ENCODE results near the gene TALDO1.

The TALDO1 gene

DNA sequence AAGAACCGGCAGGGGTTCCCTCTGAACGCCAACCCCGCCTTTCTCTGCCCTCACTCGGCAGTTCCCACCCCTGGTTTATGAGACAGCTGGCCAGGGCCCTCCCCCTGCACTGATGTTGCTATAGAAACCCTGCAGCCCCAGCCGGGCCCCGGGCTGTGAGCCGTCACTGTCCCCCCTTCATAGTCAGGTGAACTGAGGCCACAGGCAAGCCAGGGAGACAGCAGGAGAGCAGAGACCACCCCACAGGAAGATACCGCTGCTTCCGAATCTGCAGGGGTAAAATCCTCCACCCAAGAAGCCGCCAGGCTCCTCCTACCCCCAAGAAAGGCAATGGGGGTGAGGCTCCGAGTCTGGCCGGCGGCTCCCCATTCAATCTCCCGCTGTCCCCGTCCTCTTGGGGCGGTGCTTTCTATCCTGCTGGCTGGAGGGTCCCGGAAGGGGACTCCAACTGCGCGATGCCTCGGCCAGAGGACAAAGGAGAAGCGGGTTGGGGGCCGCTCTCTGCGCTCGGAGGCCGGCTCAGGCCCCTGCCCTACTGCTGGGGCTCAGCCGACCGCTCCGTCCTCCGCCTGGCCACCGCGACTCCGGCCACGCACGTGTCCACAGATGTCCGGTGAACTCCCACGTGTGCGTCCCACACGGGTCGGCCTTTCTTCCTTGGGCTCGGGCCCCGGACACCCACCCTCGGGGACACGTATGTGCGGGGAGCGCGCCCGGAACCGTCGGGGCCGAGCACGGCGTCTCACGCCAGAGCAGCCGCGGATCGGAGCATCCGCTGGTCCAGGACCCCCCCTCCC is 50.2 kb downstream of the TALDO1 start:
- FAIRE-seq (peak; percentile 94), DNase-seq (ENCODE audit: insufficient read length, low spot score) (peak; percentile 91)

DNA sequence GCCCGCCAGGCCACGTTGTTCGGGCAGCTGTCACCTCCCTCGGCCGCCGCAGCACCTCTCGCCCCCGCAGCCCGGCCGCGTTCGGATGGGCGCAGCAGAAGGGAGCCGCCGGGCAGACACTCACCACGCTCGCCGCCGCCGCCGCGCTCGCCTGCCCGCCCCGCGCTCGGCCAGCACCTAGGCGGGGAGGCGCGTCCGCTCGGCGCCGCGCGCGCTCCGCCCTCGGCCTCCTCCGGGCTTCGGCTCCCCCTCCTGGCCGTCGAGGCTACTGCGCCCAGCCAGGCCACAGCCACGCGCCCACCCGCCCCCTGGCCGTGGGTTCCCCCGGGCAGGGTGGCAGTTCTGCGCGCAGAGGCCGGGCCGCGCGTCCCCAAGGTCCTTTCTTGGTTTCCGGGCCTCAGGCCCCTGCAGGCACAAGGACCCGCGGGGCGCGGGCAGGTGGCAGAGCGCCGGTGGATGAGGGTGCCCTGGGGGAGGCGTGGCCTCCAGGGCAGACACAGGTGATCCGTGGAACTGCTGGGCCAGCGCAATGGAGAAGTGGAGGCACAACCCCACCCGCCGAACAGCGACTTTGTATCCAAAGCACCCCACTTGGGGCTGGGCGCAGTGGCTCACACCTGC is 50.9 kb downstream of the TALDO1 start, which contains the start of gene SLC25A22:
Gene SLC25A22 (minus strand): TSS at position 189 of the 621 bp plus-strand sequence. CDS start 3,275 bp downstream, outside the sequence.
- DNase-seq (ENCODE audit: insufficient read length, low spot score): peak; percentile 97
- peak; percentile 93 for FAIRE-seq

DNA sequence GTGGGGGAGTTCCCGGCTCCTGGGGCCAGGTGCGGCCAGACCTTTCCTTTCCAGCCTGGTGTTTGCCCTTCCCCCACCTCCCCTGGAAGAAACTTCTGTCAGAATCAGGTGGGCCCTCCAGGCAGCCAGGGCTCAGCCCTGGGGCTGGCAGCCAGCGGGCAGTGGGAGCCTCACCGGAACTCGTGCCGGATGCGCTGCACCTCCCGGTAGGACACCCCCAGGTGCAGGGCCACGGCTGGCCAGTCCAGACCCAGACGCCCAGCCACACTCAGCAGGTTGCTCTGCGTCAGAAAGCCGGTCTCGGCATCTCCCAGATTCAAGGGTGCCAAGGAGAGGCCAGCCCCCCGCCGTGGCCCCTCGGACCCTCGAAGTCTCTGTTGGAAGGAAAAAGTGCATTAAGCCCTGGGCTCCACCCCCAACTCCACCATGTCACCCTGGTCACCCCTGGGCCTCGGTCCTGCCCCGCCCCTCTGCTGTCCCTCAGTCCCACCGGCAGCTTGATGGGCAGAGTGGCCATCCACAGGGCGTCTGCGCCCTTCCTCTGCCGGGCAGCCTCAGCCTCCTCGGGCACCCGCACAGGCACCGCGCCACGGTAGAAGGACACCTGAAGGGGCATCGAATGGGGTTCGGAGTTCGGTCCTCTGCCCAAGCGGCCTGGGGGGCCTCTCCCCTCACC is 52.5 kb downstream of the TALDO1 start:
- no peak for DNase-seq (ENCODE audit: insufficient read length, low spot score)
- no peak for FAIRE-seq

DNA sequence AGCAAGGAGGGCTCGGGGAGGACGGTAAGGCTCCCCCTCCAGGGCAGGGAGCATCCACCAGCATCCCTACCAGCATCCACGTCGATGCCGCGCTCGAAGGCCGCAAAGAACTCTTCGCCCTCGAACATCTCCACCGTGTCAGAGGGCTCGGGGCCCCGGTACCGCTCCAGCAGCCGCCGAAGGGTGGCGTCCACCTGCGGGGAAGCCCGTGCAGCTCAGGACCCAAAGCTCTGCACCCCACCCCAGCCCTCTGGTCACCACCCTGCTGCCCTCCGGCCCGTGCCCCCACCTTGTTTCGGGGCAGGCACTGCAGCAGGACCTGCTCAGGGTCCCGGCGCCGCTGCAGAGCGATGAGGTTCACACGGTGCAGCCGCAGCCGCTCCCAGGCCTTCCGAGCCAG is 53.2 kb downstream of the TALDO1 start:
- DNase-seq (ENCODE audit: insufficient read length, low spot score) (no peak), FAIRE-seq (no peak)

DNA sequence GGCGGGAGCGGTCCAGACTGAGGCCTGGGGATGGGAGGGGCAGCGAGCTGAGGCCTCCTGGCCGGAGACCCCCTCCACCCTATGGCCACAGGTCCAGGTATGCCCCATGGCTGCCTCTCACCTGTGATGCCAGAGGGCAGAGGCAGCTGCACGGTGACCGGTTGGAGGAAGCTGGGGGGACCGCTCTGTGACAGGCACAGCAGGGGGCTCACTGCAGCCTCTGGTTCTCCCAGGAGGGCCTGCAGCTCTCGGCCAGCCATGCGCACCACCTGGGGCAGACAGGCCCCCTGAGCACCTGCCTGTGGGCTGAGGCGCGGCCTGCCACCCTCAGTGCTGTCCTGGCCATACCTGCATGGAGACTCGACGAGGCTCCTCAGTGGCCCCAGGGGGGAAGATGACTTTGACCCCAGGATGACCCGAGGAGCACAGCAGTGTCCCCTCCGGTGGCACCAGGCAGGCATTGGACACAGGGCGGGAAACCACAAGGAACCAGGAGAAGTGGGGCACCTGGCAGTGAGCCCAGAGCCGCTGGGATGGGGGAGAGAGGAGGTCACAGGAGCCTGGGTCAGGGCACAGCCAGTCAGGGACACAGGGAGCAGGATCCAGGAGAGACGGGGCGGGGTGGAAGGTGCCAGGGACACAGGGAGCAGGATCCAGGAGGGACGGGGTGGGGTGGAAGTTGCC is 54.0 kb downstream of the TALDO1 start:
- no peak for DNase-seq (ENCODE audit: insufficient read length, low spot score)

DNA sequence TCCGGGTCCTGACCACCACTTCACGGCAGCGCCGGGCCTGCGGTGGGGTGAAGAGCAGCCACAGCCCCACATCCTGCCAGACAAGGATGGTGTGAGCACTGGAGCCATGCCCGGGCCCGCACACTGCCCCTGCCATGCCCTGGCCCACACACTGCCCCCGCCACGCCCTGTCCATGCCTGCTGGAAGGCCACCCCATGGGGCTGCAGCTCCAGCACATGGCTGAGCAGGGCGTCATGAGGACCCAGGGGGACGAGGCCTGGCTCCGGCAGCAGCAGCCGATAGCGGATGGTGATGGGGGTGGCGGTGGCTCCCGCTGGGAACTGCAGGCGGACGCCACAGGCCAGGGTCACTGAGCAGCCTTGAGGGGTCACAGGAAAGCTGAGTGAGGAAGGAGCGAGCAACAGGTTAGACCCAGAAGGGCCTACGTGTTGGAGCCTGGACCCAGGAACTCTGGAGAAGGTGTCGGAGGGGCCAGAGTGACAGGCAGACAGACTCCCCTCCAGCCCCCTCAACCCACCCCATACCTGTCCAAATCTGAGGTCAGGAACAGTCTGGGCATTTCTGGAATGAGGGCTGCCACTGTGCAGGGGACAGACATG is 54.9 kb downstream of the TALDO1 start:
- FAIRE-seq (no peak), DNase-seq (ENCODE audit: insufficient read length, low spot score) (no peak)

More for the DNA sequence above, 54.0 kb downstream of the TALDO1 start:
- no peak for FAIRE-seq

DNA sequence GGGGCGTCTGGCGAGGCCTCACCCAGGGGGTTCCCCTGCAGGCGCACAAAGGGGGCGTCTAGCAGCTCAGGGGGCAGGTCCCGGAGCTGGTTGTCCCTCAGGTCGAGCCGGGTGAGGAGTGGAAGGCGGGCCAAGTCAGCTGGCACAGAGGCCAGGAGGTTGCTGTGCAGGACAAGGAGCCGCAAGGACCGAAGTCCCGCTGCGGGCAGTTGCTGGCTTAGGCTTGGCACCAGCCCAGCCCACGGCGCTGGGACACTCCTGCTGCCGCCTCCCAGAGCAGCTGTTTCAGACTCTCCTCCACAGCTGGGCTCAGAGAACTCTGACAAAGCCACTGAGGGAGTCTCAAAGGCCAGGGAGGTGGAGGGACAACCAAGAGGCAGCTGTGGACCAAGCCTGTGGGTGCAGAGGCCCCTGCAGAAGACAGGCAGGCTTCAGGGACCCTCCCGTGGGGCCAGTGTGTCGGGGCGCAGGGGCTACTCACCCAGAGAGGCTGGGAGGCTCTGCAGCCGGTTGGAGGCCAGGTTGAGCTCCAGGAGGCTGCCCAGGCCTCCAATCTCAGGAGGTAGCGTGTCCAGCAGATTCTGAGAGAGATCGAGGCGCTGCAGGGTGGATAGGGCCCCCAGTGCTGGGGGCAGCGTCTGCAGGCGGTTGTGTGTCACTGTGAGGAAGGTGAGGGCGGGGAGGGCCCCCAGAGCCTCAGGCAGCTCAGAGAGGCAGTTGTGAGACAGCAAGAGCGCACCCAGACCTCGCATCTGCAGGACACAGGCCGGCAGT is 55.6 kb downstream of the TALDO1 start:
- no peak for DNase-seq (ENCODE audit: insufficient read length, low spot score)
- no peak for FAIRE-seq

DNA sequence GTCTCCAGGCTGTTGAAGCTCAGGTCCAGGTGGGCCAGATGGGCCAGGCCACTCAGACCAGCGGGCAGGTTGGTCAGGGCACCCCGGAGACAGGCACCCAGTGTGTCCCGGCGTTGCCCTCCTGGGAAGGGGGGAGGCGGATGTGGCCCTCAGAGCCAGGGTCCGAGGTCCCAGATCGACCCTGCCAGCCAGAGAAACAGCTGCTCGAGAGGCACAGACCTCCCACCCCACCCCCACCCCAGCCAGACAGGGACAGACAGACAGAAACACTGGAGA is 56.1 kb downstream of the TALDO1 start:
- DNase-seq (ENCODE audit: insufficient read length, low spot score) (no peak), FAIRE-seq (no peak)

DNA sequence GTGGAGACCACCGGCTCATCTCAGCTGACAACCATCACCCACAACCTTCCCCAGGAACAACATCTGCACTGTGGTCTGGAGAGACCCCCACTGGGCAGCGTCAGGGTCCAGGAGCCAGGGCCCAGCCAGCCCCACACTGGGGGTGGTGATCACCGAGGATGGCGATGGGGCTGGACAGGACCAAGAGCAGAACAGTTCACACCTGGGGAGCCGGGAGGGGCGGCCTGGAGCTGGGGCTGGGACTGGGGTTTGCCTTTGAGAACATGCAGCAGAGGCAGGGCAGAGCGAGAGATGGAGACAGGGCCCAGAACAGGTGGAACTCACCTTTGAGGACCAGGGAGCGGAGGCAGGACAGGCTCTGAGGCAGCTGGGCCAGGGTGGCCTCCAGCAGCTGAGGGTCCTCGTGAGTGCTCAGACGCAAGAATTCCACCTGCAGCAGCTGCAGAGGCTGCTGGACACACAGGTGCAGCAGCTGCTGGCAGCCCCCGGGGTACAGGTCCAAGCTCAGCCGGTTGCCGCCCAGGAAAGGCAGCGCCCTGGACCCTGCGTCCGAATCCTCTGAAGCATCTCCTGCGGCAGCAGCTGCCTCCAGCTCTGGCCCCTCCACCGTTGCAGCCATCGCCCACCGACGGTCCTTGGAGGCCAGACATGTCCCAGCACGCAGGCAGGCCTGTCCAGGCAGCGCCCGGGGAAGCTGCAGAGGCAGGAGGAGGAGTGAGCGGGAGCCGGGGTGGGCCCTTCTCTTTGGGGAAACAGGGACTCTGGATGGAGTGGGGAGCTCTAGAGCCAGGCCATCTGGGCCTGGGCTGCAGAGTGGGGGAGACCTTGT is 56.7 kb downstream of the TALDO1 start:
- no peak for FAIRE-seq
- no peak for DNase-seq (ENCODE audit: insufficient read length, low spot score)

DNA sequence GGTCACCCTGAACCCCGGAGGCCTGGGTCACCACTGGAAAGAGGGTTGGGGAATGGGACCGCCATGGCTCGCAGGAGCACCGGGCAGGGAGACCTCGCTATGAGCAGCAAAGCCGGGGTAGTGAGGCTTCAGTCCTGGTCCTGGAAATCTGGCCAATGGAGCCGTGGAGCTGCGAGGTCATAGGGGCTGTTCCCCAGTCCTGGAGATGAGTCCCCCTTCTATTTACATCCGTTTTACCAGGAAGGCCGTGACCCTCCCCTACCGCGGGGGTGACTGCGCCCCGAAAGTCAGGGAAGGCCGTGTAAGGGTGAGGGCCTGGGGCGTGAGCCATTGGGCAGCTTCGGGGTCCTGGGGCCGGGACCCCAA is 57.3 kb downstream of the TALDO1 start:
- DNase-seq (ENCODE audit: insufficient read length, low spot score): no peak
- no peak for FAIRE-seq

DNA sequence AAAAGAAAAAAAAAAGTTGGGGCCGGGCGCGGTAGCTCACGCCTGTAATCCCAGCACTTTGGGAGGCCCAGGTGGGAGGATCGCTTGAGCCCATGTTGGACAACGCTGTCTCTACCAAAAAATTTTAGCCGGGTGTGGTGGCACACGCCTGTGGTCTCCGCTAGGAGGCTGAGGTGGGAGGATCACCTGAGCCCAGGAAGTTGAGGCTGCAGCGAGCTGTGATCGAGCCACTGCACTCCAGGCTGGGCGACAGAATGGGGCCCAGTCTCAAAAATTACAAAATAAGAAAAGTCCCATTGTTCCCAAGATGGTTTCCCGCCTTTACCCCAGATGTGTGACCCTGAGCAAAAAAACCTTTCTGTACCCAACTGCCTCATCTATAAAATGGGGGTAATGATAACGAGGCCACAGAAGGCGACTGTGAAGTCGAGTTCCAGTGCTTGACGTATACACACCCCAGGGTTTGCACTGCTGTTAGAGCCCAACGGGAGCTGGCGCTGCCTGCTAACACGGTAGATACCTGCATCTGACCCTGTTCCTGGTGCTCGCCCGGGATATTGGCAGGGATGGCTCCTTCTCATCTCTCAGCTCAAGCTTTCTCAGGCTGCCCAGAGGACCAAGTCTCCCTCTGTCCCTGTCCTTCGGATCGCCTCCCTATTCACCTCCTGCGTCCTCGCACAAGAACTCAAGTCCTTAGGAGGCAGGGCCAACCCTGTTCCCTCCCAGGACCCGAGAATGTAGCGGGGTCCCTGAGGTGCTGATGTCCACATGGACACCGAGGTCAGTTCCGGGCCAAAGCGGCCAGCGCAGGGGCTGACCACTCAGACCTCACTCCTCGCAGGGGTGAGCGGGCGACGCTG is 61.4 kb downstream of the TALDO1 start:
- no peak for DNase-seq (ENCODE audit: insufficient read length, low spot score)
- FAIRE-seq: peak; percentile 71

DNA sequence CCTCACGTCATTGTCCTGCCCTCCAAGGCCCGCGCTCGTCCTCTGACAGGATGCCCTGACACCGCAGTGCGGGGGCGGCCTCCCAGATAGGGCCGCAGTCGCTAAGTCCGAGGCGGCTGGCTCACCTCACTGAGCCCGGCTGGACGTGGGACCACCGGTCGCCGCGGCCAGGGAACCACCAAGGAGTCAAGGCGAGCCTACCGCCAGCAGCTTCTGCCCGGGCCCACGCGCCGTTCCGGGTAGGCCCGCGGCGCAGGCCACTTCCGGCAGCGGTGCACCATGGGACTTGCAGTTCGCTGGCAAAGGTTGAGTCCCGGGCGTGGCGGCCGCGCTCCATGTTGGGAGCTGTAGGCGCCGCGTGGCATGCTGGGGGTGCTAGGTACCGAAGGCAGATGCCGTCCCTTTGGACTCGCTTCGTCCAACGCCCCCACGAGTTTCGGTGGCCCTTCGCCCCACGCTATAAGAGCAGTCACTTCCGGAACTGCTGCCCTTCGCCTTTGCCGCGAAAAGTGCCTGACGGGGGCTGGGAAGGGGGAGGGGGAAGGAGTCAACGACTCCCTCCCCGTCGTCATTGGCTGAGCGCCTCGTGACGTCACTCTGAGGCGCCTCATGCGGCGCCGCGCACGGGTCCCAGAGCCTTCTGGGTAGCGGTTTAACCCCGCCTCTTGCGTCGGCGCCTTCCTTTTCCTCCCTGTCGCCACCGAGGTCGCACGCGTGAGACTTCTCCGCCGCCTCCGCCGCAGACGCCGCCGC is 62.2 kb downstream of the TALDO1 start, which contains the start of gene RPLP2:
Gene RPLP2 (plus strand): TSS at position 681 of the 753 bp plus-strand sequence. CDS start 268 bp downstream, outside the sequence.
- FAIRE-seq: peak; percentile 96
- peak; percentile 94 for DNase-seq (ENCODE audit: insufficient read length, low spot score)

DNA sequence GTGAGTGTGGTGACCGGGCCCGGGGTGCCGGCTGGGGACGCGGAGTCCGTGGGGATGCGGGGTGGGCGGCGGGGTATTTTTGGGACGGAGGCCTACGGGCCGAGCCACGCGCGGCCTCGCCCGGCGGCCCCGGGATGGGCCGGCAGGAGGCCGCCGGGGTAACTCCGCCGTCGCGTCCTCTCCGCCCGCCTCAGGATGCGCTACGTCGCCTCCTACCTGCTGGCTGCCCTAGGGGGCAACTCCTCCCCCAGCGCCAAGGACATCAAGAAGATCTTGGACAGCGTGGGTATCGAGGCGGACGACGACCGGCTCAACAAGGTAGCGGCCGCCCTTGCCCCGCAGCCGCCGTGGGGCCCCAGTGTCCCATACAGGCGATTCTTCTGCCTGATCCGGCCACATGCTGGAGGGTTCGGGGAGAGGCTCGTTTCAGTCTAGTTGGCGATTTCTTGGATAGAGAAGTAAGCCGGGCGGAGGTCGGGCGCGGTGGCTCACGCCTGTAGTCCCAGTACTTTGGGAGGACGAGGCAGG is 62.8 kb downstream of the TALDO1 start:
- DNase-seq (ENCODE audit: insufficient read length, low spot score) (no peak), FAIRE-seq (no peak)

DNA sequence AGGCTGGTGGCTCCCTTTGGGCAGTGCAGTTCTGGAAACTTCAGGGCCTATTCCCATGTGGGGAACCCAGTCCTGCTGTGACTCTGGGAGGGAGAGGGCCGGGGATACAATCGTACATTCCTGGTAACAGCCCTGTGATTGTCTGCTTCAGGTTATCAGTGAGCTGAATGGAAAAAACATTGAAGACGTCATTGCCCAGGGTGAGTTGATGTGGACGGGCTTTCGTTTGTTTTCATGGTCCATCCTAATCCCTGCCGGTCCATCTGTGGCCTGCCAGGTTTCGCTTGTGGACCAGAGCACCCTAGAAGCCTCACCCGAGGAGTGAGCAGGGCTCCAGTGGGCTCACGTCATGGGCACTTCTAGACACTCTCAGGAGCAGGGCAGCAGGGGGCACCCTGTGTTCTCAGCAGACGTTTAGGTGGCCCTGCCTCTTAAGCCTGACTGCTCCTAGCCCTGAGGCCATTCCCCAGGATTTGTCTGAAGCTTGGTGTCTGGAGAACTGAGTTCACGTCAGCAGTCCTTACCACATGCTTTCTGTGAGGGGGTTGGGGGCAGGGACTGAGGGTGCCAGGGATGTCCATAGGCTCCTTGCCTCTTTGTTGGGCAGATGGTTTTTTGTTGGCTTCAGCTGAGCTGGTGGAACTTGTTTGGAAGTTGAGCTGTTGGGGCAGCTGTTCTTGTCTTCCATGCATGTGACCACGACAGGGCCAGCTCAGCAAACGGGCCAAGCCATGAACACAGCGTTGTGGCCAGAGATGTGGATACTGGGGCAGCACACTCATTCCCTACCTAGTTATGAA is 64.4 kb downstream of the TALDO1 start:
- no peak for DNase-seq (ENCODE audit: insufficient read length, low spot score)
- no peak for FAIRE-seq

DNA sequence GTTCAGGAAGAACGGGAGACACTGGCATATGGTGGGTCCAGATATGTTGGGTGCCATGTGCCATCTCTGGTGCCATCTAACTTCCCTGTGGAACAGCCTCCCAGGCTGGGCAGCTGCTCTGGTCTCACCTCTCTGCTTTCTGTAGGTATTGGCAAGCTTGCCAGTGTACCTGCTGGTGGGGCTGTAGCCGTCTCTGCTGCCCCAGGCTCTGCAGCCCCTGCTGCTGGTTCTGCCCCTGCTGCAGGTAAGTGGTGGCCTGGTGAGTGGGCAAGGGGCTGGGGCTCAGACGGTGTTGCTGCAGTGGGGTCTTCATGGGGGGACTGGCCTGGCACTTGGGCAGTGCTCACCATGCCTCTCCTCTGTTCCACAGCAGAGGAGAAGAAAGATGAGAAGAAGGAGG is 65.1 kb downstream of the TALDO1 start:
- FAIRE-seq (no peak), DNase-seq (ENCODE audit: insufficient read length, low spot score) (no peak)

DNA sequence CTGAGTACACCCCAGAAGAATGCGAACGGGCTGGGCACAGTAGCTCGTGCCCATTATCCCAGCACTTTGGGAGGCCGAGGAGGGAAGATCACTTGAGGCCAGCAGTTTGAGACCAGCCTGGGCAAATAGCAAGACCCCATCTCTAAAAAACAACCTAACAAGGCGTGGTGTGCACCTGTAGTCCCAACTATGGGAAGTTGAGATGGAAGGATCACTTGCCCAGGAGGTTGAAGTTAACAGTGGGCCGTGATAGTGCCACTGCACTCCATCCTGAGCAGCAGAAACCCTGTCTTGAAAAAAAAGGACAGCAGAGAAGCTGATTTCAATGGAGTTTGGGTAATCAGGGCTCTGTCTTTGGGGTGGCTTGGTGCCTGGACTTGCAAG is 65.8 kb downstream of the TALDO1 start:
- DNase-seq (ENCODE audit: insufficient read length, low spot score) (no peak), FAIRE-seq (no peak)
